Measurements from ENCODE around the gene ARHGEF4. TPM values are rescaled to one million over a fixed set of nuclear protein-coding genes. Genes with fewer than 3 reads are reported as not detected.

Gene ARHGEF4
- total and polyA plus RNA-seq, 10 donors, result 0.19 to 0.88 (median 0.46) TPM; not detected in 2

- 8 to 40% (median 10%) methylated on average over 4 to 65 of the region's 65 CpGs for WGBS, 5 donors
- peaks cover 0 to 27% (median 13%) of the 10 kb centered on the region in 6 donors for H3K4me1 ChIP-seq
- peaks cover 0 to 82% (median 30%) of the 10 kb centered on the region in 7 donors for H3K27me3 ChIP-seq (replicated peaks in 1 of 7)
- peak overlapping the region in 1 of 8 donors; percentile 49 for H3K4me3 ChIP-seq
- intact Hi-C loops (cut with DNase I; ENCODE audit: low total_unique reads), result no loop called here
- peak; percentile 54 for DNase-seq
- TF ChIP-seq POLR2AphosphoS5 (IDR thresholded peaks at IDR 0.05), result no peak
- TF ChIP-seq, protein P1, sequence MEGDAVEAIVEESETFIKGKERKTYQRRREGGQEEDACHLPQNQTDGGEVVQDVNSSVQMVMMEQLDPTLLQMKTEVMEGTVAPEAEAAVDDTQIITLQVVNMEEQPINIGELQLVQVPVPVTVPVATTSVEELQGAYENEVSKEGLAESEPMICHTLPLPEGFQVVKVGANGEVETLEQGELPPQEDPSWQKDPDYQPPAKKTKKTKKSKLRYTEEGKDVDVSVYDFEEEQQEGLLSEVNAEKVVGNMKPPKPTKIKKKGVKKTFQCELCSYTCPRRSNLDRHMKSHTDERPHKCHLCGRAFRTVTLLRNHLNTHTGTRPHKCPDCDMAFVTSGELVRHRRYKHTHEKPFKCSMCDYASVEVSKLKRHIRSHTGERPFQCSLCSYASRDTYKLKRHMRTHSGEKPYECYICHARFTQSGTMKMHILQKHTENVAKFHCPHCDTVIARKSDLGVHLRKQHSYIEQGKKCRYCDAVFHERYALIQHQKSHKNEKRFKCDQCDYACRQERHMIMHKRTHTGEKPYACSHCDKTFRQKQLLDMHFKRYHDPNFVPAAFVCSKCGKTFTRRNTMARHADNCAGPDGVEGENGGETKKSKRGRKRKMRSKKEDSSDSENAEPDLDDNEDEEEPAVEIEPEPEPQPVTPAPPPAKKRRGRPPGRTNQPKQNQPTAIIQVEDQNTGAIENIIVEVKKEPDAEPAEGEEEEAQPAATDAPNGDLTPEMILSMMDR (IDR thresholded peaks at IDR 0.05 in 8 of 11, conservative IDR thresholded peaks at IDR 0.05 in 3 of 11), result no peak
- TF ChIP-seq POLR2A (IDR thresholded peaks at IDR 0.05), result no peak
- no peaks in the 10 kb centered on the region for H3K9me3 ChIP-seq
- no peak overlapping the region for H3K27ac ChIP-seq
- H3K36me3 ChIP-seq, result no peaks in the 10 kb centered on the region
Observed at GRCh38 chr2:131035112-131035825, 198.6 kb downstream of the ARHGEF4 start.

DNA sequence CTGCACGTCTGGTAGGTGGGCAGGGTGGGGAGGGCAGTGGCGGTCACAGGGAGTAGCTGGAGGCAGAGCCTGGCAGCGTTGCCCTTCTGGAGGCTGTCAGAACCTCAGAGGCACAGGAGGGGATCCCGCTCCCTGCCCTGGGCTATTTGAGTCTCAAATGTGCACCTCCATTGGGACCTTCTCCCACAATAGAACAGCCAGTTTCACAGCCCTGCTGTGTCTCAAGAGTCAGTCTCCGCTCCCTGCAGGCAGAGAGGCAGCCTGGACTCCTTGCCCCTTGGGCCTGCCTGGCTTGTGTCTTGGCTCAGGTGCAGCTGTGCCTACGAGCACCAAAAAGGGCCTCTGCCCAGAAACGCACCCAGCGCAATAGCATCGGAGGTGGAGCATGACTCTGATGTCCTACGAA lies 199.1 kb downstream of the ARHGEF4 start:
- intact Hi-C loops (cut with DNase I; ENCODE audit: low total_unique reads), result no loop called here
- Histone ChIP-seq H3K36me3 (no peaks in the 10 kb centered on the region), H3K4me1 (peaks cover 0 to 32% (median 18%) of the 10 kb centered on the region in 6 donors), H3K27me3 (replicated peaks in 1 of 7) (peaks cover 0 to 87% (median 33%) of the 10 kb centered on the region in 7 donors), H3K27ac (no peak overlapping the region), H3K4me3 (no peak overlapping the region), H3K9me3 (no peaks in the 10 kb centered on the region)
- peak; percentile 49 for DNase-seq
- WGBS, 5 donors, result 60 to 78% (median 71%) methylated on average over 8 to 10 of the region's 10 CpGs
- TF ChIP-seq POLR2AphosphoS5 (IDR thresholded peaks at IDR 0.05) (no peak), POLR2A (IDR thresholded peaks at IDR 0.05) (no peak)
- TF ChIP-seq, protein P1 (IDR thresholded peaks at IDR 0.05 in 8 of 11, conservative IDR thresholded peaks at IDR 0.05 in 3 of 11), result no peak

DNA sequence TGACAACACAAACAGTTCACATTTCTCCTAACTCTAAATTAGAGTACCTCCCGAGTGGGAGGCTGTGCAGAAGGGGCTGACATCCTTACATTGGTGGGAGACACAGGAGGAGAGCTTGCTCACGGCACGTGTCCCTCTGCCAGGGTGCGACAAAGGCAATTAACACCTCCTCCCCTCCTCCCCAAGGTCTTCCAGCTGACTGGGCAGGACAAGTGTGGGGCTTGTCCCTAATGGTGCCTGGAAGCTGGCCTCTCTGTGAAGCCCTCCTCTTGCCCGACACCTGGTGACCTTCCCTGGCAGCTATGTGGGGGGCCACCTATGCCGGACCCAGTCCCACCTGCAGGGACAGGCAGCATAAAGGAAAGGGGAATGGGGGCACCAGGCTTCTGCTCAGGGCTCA lies 199.6 kb downstream of the ARHGEF4 start:
- Histone ChIP-seq H3K27ac (no peak overlapping the region), H3K4me1 (peaks cover 0 to 37% (median 21%) of the 10 kb centered on the region in 6 donors), H3K27me3 (replicated peaks in 1 of 7) (peaks cover 0 to 92% (median 36%) of the 10 kb centered on the region in 7 donors), H3K9me3 (no peaks in the 10 kb centered on the region), H3K36me3 (no peaks in the 10 kb centered on the region), H3K4me3 (no peak overlapping the region)
- TF ChIP-seq, protein P1 (IDR thresholded peaks at IDR 0.05 in 8 of 11, conservative IDR thresholded peaks at IDR 0.05 in 3 of 11), result no peak
- TF ChIP-seq POLR2AphosphoS5 (IDR thresholded peaks at IDR 0.05) (no peak), POLR2A (IDR thresholded peaks at IDR 0.05) (no peak)
- no peak for DNase-seq
- 35 to 66% (median 54%) methylated on average over 4 to 6 of the region's 6 CpGs for WGBS, 5 donors
- intact Hi-C loops (cut with DNase I; ENCODE audit: low total_unique reads), result no loop called here

GRCh38 chr2:131036696-131037397 lies 200.1 kb downstream of the ARHGEF4 start:
- Histone ChIP-seq H3K27me3 (replicated peaks in 1 of 7) (peaks cover 0 to 93% (median 36%) of the 10 kb centered on the region in 7 donors), H3K9me3 (no peaks in the 10 kb centered on the region), H3K27ac (no peak overlapping the region), H3K4me3 (no peak overlapping the region), H3K36me3 (no peaks in the 10 kb centered on the region), H3K4me1 (peaks cover 0 to 43% (median 21%) of the 10 kb centered on the region in 6 donors)
- intact Hi-C loops (cut with DNase I; ENCODE audit: low total_unique reads), result no loop called here
- no peak for DNase-seq
- TF ChIP-seq, protein P1 (IDR thresholded peaks at IDR 0.05 in 8 of 11, conservative IDR thresholded peaks at IDR 0.05 in 3 of 11), result no peak
- TF ChIP-seq POLR2AphosphoS5 (IDR thresholded peaks at IDR 0.05) (no peak), POLR2A (IDR thresholded peaks at IDR 0.05) (no peak)
- WGBS, 5 donors, result 84 to 88% (median 85%) methylated on average over 10 to 11 of the region's 11 CpGs

Data from spleen (tissue), 11 donors.